Measurements from ENCODE around the gene SEMA3B.
A peak's percentile ranks its signal among the peaks of the same experiment; 100 is the strongest.
"Not testable (repeated sequence)": the region's sequence is repeated elsewhere in the genome, so short reads cannot be mapped to it uniquely, and the experiment has no call there.

SEMA3B gene

DNA sequence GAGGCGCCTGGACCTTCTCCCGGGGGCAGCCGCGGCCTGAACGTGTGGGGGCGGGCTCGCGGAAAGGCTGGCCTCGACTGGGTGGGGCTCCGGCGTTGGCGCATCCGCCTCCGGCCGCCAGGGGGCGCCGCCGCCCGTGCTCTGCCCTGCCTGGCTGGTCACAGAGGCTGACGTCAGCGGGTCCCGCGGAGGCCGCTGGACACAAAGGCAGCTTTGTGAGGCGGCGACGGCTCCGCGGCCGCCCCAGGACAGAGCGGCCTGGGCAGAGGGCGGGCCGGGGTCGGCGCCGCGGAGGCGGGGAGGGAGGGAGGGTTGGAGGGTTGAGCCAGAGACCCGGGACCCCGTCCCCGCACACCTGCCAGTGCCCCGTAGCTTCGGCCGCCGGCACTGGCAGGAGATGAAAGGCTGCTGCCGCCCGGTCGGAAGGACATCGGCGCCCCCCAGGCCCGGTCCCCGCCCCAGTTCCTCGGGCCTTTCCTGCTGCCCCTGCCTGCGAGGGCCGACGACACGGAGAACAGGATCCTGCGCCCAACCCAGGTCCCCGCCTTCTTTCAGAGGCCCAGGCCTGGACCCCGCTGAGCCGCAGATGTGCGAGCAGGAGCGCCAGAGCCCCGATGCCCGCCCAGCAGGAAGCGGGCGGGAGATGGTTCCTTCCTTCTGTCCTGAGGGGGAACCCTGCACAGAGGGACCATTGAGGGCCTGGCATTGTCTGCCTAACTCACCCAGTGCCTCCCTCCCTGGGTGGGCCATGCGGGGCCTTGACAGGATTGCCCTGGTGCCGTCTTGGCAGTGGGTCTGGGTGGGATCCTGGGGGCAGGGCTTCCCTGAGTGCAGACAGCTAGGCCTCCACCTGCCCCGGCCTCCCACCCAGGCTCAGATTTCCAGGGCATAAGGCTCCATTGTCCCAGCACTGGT lies 8.7 kb upstream of the SEMA3B start:
- peak; percentile 88 for DNase-seq

- peak; percentile 33 for DNase-seq
Observed at GRCh38 chr3:50260942-50261441, 8.0 kb upstream of the SEMA3B start.

DNA sequence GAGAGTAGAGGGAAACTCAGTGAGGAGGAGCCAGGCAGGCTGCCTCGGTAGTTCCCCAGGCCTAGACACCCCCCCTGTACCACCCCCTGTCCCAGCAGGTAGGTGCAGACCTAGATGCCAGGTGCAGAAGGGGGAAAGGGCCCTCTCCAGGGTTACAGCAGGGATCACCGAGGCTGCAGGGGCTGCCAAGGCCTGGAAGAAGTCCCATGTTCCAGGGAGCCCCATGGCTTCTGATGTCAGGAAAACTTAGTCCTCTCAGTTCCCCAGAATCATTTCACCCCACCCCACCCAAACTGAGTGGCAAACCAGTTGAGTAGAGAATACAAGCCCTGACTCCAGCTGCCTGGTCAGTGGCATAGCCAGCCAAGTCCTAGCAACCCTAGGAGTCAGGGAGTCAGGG lies 7.4 kb upstream of the SEMA3B start:
- DNase-seq, result no peak

- not testable (repeated sequence) for DNase-seq
Observed at GRCh38 chr3:50262200-50262599, 6.7 kb upstream of the SEMA3B start.

DNA sequence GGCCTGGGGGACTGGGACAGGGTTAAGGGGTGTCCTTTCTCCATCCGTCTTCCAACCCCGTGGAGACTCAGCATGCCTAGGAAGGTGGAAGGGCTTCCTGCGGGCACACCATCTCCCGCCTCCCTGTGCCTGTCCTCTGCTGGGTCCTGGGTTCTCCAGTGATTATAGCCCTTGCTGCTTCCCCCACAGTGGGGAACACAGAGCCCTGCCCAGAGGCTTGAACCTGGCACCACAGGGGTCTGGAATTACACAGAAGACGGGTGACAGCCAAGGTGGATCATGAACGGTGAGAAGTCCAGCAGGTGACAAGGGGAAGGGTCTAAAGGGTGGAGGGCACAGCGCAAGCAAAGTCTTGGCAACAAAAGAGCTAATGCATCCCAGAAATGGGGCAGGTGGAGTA lies 6.2 kb upstream of the SEMA3B start:
- DNase-seq, result no peak

DNA sequence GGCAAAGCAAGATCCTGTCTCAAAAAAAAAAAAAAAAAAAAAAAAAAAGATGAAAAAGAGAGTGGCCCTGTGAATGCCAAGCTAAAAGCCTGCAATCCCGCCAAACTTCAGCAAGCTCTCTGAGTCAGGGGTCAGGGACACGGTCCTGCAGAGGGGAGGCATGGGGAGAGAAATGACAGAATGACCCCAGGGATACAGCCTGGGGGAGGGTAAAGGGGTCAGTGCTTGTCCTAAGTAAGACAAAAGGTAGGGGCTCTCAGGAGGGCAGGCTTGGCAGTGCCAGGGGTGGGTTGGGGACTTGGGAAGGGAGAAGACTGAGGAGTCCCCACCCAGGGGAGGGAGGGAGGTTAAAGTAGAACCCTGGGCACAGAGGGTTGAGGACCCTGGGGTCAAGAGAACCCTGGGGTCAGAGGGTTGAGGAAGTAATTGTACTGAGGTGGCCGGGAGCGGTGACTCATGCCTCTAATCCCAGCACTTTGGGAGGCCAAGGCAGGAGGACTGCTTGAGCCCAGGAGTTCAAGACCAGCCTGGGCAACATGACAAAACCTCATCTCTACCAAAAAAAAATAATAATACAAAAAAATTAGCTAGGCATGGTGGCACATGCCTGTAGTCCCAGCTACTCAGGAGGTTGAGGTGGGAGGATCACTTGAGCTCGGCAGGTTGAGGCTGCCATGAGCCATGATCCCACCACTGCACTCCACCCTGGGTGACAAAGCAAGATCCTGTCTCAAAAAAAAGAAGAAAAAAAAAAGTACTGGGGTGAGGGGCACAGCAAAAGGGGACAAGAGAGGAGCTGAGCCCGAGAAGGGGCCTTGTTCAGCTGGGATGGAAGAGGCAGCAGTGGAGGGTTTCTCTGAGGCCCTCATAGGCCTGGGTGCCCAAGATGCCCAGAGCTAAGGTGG lies 5.2 kb upstream of the SEMA3B start:
- no peak for DNase-seq

- DNase-seq, result peak; percentile 73
Observed at GRCh38 chr3:50264383-50264963, 4.5 kb upstream of the SEMA3B start.

GRCh38 chr3:50264964-50265485 lies 3.9 kb upstream of the SEMA3B start:
- DNase-seq, result no peak

DNA sequence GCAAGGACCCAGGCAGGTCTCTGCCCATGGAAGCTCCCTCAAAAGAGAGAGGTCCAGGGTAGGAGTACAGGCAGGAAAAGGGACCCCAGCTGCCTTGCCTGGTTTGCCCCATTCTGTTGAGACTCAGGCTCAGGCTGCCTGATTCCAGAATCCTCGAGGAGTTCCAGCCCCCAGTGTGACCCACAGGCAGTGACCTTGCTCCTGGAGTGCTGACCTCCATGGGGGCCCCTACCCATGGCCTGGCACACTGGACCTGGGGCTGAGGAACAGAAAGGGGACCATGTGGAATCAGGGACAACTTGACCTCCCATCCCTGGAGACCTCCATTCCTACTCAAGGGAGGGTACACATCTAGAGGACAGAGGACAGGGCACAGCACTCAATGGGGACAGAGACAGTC lies 3.4 kb upstream of the SEMA3B start:
- DNase-seq, result no peak

DNA sequence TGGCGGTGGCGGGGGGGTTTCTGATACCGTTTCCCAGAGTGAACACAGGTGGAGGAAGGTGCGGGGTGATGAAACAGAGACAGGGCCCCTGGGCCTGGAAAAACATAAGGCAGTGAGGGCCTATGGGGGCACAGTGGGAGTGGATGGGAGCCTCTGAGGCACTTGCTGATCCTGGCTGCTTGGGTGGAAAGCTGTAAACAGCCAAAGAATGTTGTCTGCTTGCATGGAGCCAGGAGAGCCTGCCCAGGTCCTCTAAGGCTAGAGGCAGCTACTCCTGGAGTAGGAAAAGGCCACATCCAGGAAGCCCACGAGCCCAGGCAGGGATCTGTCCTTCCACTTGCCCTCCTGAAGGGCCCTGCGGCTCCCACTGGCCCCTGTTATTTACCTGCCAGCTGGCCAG lies 2.9 kb upstream of the SEMA3B start:
- DNase-seq, result no peak

DNA sequence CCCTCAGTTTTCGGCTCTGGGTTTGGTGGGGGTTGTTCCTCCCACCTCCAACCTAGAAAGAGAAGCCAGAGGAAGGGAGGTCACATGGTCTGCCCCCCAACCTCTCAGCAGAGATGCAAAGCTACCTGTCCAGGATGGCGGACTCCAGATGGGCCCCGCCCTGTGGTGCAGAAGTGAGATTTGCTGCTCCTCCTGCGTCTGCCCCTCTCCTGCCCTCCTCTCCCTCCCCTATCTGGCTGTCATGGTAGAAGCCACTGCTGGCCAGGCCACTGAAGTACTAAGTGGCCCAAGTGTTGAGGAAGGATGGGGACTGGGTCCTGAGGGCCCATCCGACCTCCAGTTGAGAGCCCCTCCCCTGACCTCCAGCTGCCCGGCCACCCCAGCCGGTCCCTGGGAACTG lies 2.1 kb upstream of the SEMA3B start:
- peak; percentile 33 for DNase-seq

GRCh38 chr3:50267280-50267913 lies 1.6 kb upstream of the SEMA3B start:
- peak; percentile 83 for DNase-seq

GRCh38 chr3:50268276-50268675 lies 671 bp upstream of the SEMA3B start:
- DNase-seq, result no peak

- no peak for DNase-seq
Observed at GRCh38 chr3:50269460-50269859, 513 bp downstream of the SEMA3B start.

DNA sequence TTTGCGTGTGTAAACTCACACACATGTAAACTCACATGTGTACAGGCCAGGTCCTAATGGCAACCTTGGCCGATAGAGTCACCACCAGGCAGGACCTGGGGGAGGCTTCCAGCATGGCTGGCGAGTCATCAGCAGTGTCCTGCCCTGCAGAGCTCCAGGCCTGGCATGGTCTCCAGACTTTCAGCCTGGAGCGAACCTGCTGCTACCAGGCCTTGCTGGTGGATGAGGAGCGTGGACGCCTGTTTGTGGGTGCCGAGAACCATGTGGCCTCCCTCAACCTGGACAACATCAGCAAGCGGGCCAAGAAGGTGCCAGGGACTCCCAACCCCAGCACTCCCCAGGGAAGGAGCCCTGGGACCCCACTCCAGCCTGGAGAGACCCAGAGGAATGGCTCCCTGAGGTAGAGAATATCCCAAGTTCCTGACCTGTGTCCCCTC lies 1.0 kb downstream of the SEMA3B start:
- DNase-seq, result no peak

DNA sequence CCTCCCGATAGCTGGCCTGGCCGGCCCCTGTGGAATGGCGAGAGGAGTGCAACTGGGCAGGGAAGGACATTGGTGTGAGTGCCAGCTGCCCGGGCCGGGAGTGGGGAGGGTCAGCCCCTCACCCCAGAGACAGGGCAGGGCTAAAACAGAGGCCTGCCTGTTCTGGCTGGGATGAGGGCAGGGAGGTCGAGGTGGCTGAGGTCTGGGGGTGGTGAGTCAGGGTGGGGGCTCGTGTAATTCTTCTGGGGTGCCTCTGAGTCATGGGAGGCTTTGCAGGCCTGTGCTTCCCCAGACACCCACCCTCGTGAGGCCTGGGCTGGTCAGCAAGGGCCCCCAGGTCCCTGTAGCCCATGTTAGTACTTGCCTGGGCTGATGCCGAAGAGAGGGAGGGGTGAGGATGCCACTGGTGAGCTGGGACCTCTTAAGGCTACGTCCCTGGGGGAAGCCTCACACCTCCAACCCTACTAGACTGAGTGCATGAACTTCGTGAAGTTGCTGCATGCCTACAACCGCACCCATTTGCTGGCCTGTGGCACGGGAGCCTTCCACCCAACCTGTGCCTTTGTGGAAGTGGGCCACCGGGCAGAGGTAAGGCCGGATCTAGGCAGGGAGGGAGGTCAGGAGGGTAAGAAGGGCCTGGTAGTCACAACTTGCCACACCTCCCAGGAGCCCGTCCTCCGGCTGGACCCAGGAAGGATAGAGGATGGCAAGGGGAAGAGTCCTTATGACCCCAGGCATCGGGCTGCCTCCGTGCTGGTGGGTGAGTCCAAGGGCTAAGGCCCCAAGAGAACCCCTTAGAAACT lies 1.7 kb downstream of the SEMA3B start:
- no peak for DNase-seq

- DNase-seq, result no peak
Observed at GRCh38 chr3:50271314-50271936, 2.5 kb downstream of the SEMA3B start.

GRCh38 chr3:50272538-50272910 lies 3.6 kb downstream of the SEMA3B start:
- DNase-seq, result not testable (repeated sequence)

- DNase-seq, result peak; percentile 84
Observed at GRCh38 chr3:50272911-50273688, 4.2 kb downstream of the SEMA3B start.

GRCh38 chr3:50273689-50274065 lies 4.7 kb downstream of the SEMA3B start:
- no peak for DNase-seq
